Measurements from ENCODE around the gene ADGRE2.

DNA sequence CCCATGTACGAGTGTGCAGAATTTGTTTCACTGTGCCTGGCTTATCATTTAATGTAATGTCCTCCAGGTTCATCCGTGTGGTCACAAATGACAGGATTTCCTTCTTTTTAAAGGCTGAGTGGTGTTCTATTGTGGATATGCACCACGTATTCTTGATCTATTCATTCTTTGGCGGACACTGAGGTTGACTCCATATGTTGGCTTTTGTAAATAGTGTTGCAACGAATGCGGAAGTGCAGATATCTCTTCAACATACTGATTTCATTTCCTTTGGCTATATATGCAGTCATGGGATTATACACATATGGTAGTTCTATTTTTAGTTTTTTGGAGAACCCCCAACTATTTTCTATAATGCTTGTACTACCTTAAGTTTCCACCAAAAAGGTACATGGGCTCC lies 43.6 kb upstream of the ADGRE2 start:
- TF ChIP-seq, protein P1, sequence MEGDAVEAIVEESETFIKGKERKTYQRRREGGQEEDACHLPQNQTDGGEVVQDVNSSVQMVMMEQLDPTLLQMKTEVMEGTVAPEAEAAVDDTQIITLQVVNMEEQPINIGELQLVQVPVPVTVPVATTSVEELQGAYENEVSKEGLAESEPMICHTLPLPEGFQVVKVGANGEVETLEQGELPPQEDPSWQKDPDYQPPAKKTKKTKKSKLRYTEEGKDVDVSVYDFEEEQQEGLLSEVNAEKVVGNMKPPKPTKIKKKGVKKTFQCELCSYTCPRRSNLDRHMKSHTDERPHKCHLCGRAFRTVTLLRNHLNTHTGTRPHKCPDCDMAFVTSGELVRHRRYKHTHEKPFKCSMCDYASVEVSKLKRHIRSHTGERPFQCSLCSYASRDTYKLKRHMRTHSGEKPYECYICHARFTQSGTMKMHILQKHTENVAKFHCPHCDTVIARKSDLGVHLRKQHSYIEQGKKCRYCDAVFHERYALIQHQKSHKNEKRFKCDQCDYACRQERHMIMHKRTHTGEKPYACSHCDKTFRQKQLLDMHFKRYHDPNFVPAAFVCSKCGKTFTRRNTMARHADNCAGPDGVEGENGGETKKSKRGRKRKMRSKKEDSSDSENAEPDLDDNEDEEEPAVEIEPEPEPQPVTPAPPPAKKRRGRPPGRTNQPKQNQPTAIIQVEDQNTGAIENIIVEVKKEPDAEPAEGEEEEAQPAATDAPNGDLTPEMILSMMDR (conservative IDR thresholded peaks at IDR 0.05 in 1 of 2, IDR thresholded peaks at IDR 0.05 in 1 of 2; ENCODE audit: low read depth in 1 of 2, low read length in 2 of 2) = no peak
- no peak for TF ChIP-seq EZH2 (IDR thresholded peaks at IDR 0.05; ENCODE audit: low read length, missing control alignments)
